Stimulated activated CD4-positive, alpha-beta T cell treated with anti-CD3 and anti-CD28 coated beads, Interleukin-15, amount 100 ng/mL, for 48 hours (primary cell): ENCODE data around the gene FBLIM1.

Experiments used
- DNase-seq, 2 donors: peaks; one replicate each; pipeline ENCODE4 v3.0.0-alpha.2; 2020; ENCODE audit warnings: low read depth in 2 of 2

The FBLIM1 gene

GRCh38 chr1:15758343-15758931 is at the start of gene FBLIM1:
FBLIM1 (plus strand) TSS chr1:15758795; CDS start chr1:15764984, 6,189 bp downstream.
- DNase-seq: no peak

GRCh38 chr1:15709226-15709625 is 49.4 kb upstream of the FBLIM1 start:
- DNase-seq: no peak

GRCh38 chr1:15712168-15712567 is 46.4 kb upstream of the FBLIM1 start:
- no peak for DNase-seq

GRCh38 chr1:15714406-15715136 is 44.0 kb upstream of the FBLIM1 start:
- DNase-seq: no peak

GRCh38 chr1:15717418-15718125 is 41.0 kb upstream of the FBLIM1 start:
- DNase-seq: no peak

- DNase-seq: no peak
Measured at GRCh38 chr1:15718199-15718601, 40.4 kb upstream of the FBLIM1 start.

GRCh38 chr1:15719381-15720120 is 39.0 kb upstream of the FBLIM1 start:
- DNase-seq: no peak

- DNase-seq: no peak
Measured at GRCh38 chr1:15720861-15721260, 37.7 kb upstream of the FBLIM1 start.

- DNase-seq: no peak
Measured at GRCh38 chr1:15722411-15722810, 36.2 kb upstream of the FBLIM1 start.

GRCh38 chr1:15722836-15723532 is 35.6 kb upstream of the FBLIM1 start:
- DNase-seq: no peak

- DNase-seq: no peak
Measured at GRCh38 chr1:15723631-15724246, 34.9 kb upstream of the FBLIM1 start.

- no peak for DNase-seq
Measured at GRCh38 chr1:15724949-15725880, 33.4 kb upstream of the FBLIM1 start.

GRCh38 chr1:15726508-15726907 is 32.1 kb upstream of the FBLIM1 start:
- no peak for DNase-seq

- DNase-seq: no peak
Measured at GRCh38 chr1:15727021-15727420, 31.6 kb upstream of the FBLIM1 start.

- no peak for DNase-seq
Measured at GRCh38 chr1:15727424-15727823, 31.2 kb upstream of the FBLIM1 start.

GRCh38 chr1:15727866-15728534 is 30.6 kb upstream of the FBLIM1 start:
- DNase-seq: no peak

GRCh38 chr1:15728937-15729657 is 29.5 kb upstream of the FBLIM1 start:
- no peak for DNase-seq

GRCh38 chr1:15730423-15730822 is 28.2 kb upstream of the FBLIM1 start:
- no peak for DNase-seq

GRCh38 chr1:15730936-15731335 is 27.7 kb upstream of the FBLIM1 start:
- DNase-seq: no peak
